RCC 7860 (cell line): ENCODE measurements around the gene ZC3H12D.

ENCODE experiments used
- DNase-seq: peaks from one replicate; pipeline ENCODE4 v3.0.0-alpha.2; 2015; ENCODE audit warnings: low spot score
- FAIRE-seq: peaks from 2 replicates; lab custom pipeline; 2012; peaks lifted over from hg19 to GRCh38; lab: Jason Lieb, UNC

The ZC3H12D gene

DNA sequence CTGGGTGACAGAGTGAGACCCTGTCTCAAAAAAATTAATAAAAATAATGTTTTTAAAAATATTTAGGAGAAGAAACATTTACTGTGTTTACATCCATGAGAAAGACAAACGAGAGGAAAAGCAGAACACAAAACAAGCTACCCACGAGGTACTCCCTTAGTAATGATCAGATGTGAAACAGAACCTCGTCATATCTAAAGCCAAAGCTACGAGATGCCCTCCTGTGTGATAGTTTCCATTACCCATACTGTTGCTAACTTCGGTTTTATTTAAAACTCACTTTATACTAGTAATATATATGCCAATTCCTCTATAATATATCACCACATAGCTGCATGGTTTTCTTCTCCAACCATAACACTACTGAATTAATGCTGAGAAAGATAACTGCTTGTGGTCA, 63.7 kb downstream of the ZC3H12D start:
- DNase-seq (no peak), FAIRE-seq (no peak)

DNA sequence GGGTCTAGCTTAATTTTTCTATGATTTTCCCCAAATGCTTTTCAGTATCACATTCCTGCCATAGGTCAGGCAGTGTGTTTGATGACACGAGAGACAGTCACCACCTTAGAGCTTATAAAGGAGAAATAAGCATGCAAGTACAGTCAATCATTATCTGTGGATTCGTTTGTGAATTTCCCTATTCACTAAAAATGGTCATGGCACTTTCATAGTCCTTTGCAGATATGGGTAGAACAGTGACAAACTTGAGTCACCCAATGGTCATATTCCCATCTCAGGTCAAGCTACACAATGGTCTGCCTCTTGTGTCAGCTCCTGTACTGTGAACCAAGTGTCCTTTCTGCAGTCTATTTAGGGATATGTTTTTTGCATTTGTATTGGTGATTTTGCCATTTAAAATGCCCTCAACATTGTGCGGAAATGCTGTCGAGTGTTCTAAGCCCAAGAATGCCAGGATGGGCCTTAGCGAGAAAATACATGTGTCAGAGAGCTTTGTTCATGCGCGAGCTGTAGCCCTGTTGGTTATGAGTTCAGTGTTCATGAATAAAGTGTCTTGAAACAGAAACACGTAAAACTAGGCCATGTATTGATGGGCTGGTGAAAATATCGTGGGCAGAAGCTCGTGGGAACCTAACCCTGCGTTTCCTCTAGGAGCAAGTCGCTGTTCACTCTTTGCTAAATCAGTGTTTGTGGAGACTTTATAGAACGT, 65.0 kb downstream of the ZC3H12D start:
- FAIRE-seq, result no peak
- no peak for DNase-seq

DNA sequence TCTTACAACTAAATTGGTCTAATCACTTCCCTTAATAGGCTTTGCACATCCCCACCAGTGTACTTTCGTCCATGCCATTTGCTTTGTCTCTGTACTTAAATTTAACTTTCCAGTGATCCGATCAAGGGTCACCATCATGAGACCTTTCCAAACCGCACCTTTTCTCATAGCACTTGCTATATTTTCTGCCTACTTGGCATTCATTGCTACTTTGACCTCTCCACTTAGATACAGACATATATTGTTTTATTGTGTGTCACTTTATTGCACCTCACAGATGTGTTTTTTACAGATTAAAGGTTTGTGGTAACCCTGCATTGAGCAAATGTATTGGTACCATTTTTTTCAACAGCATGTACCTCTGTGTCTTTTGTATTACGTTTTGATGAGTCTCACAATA, 70.0 kb downstream of the ZC3H12D start:
- DNase-seq (no peak), FAIRE-seq (no peak)

DNA sequence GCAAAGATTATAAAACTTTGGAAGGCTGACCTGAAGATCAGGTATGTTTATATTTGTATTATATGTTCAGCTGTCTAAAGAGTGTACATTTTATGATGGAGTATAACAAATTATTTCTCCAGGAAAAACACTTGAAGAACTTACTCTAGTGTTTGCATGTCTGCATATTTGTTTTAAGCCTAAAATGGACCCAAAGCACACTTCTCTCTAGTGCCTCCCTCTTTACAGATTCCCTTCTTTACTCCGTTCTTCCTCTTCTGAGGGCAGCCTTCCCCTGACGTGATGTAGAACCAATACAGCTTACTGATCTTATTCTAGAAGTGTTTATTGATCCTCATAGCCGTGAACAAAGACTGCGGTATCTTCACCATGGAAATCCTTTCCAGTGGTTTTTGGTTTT, 70.8 kb downstream of the ZC3H12D start:
- FAIRE-seq (no peak), DNase-seq (no peak)

DNA sequence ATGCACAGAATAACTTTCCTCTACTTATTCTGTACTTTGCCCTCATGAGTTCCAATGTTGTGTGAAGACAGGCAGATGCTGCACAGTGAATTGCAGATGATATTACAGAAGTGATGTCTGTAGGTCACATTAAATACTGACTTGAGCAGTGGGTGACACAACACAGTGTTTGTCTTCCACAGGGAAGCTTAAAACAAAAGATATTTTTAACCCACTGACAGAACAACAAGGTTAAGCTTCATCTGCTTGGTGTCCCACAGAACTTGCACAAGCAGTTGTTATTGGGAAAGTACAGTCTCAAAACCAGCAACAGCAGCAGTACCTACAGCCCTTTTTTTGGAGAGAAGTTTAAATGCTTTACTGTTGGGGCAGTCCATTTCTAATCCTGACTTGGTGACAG, 74.3 kb downstream of the ZC3H12D start:
- FAIRE-seq (no peak), DNase-seq (no peak)

DNA sequence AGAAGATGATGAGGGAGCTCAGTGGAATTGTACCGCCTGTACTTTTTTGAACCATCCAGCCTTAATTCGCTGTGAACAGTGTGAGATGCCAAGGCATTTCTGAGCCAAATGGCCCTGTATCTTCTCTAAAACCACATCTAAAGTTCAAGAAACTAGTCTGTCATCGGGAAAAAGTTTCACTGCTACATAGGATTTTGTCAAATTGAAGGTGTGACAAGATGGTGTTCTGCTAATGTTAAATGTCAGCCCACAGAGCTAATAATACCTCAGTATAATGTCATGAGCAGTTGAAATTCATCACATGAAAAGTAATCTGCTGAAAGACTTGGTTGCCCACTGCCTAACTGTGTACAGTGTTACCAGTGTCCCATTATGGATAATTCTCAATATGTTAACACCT, 75.2 kb downstream of the ZC3H12D start:
- DNase-seq (no peak), FAIRE-seq (no peak)

DNA sequence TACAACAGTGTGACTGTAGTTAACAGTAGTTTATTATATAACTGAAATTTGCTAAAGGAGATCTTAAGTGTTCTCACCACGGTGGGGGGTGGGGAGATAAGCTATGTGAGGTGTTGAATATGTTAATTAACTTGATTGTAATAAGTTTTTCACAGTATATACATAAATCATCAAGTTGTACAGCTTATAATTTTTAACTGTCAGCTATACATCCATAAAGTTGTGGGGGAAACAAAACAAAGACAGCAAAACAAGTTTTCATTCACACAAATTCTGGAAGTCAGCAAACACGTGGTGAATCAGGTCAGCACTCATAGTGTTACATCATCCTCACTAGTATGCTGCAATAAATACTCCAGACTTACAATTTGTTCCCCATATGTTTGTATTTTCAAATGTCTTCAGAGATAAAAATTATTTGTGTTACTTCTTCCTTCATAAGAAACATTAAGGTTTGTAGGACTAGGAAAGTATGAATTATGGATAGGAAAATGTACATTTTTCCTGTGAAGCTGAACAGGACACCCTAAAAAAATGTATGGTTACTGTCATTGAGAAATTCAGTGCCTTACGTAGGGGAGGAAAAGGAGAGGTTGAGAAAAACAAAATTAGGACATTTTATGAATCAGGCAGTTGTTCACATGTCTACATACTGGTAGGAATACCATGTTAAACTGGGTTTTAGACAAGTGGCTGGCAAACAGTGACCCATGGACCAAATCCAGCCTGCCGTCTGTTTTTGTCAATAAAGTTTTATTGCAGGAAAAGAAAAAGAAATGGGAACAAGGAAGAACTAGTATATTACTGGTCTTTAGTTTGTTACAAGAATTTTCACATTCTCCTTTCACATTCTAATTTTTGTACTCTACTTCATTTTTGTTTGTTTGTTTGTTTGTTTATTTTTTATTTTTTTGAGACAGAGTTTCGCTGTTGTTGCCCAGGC, 78.7 kb downstream of the ZC3H12D start:
- FAIRE-seq, result no peak
- no peak for DNase-seq

DNA sequence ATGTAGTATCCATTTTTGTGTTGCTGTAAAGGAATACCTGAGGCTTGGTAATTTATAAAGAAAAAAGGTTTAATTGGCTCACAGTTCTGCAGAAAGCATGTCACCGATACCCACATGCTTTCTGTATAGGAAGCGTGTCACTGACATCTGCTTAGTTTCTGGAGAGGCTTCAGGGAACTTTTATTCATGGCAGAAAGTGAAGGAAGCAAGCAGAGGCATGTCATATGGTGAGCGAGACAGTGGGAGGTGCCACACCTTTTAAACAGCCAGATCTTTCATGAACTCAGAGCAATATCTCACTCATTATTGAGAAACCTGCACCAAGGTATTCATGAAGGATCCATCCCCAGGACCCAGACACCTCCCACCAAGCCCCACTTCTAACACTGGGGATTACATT, 81.3 kb downstream of the ZC3H12D start:
- FAIRE-seq (no peak), DNase-seq (no peak)

DNA sequence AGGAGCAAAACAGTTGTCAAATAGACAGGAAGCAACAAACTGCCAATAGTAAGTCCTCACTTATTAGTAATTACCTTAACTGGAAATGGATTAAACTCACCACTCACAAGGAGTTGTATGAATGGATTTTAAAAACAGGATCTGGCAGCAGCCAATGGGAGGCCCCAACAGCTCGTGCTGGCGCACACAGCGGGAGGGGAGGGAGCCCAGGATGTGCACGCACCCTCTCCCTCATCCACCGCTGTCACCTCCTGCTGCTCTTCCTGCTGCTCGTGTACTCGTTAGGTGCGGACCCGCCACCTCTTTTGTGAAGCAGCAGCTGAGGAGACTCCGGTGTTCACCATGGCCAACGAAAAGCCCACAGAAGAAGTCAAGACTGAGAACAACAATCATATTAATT, 84.8 kb downstream of the ZC3H12D start, which contains the start of gene SUMO4:
TSS of gene SUMO4 (plus strand) at position 213 of the 400 bp plus-strand sequence. CDS start at position 343, 130 bp downstream.
- DNase-seq (no peak), FAIRE-seq (no peak)

DNA sequence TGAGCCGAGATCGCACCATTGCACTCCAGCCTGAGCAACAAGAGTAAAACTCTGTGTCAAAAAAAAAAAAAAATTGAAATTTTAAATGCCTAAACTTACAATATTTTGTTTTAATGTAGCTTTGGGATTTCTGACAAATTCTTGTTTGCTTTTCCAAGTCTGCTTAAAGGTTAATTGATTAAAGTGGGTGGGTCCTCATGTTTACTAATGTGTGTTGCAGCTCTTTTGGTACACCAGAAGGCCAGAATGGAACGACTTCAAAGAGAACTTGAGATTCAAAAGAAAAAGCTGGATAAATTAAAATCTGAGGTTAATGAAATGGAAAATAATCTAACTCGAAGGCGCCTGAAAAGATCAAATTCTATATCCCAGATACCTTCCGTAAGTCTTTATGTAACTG, 87.4 kb downstream of the ZC3H12D start:
- DNase-seq (no peak), FAIRE-seq (no peak)
